H1 (cell line): ENCODE measurements around the gene SHMT2. TPM values are rescaled to one million over a fixed set of nuclear protein-coding genes. Genes with fewer than 3 reads are reported as not detected.

ENCODE experiments used
- BACH1 ChIP-seq: IDR thresholded peaks from 2 replicates; pipeline ENCODE4 v1.6.1; 2012; ENCODE audit warnings: low read length, improper control_type of control experiment
- EZH2 ChIP-seq: fragments of 200-600 bp; sonication (generic); IDR thresholded peaks from 2 replicates; pipeline ENCODE4 v1.7.1; 2012; ENCODE audit warnings: low read depth, mild to moderate bottlenecking, moderate library complexity, low read length, inconsistent platforms; ENCODE audit not compliant: severe bottlenecking
- GABPA ChIP-seq: IDR thresholded peaks from 2 replicates; pipeline ENCODE4 v1.6.1; 2011; ENCODE audit warnings: mild to moderate bottlenecking, low read length, moderate library complexity, borderline replicate concordance; ENCODE audit not compliant: insufficient read depth
- JUND ChIP-seq: IDR thresholded peaks from 2 replicates; pipeline ENCODE4 v1.6.1; 2011; ENCODE audit warnings: mild to moderate bottlenecking, improper control_type of control experiment, low read length
- POLR2AphosphoS5 ChIP-seq: IDR thresholded peaks from 2 replicates; pipeline ENCODE4 v1.6.1; 2011; ENCODE audit warnings: low read depth, low read length
- RNF2 ChIP-seq: fragments of 200-900, 300-1000 bp; sonication (generic); IDR thresholded peaks from 2 replicates; pipeline ENCODE4 v1.7.1; 2016; ENCODE audit warnings: borderline replicate concordance, low read depth, mild to moderate bottlenecking, antibody characterized with exemption, low read length; ENCODE audit not compliant: poor library complexity, severe bottlenecking; ENCODE audit errors: missing control alignments
- SIRT6 ChIP-seq: IDR thresholded peaks from one replicate; pipeline ENCODE4 v1.7.1; 2012; ENCODE audit warnings: low read length, inconsistent platforms
- polyA plus RNA-seq, 7 experiments: library from polyadenylated mRNA; depleted of rRNA in 3 of 7; stranded (reverse) in 5 of 7; unstranded in 2 of 7; fragments of >200 nt in 5 of 7; fragments of 200-250 nt in 2 of 7; gene quantifications; 1 replicate in 5 of 7; 2 replicates in 1 of 7; 4 replicates in 1 of 7; pipeline versions ENCODE4 v1.2.1 to v1.2.3, GENCODE V29; 2011 to 2013; ENCODE audit warnings: missing spikeins in 2 of 7, mixed read lengths in 2 of 7
- total RNA-seq: library from RNA; stranded (reverse); fragmentation: NEBNext Ultra II Directional; extraction: Animal tissue kit (Norgen Biotek cat#: 25700); gene quantifications from 2 replicates; pipeline ENCODE4 v1.2.1, GENCODE V29; 2021

The SHMT2 gene
- total and polyA plus RNA-seq, 2 of the 8 experiments (the other 6 are each of a cell fraction or from before 2014, with no cell fraction given), result 274 to 520 TPM

DNA sequence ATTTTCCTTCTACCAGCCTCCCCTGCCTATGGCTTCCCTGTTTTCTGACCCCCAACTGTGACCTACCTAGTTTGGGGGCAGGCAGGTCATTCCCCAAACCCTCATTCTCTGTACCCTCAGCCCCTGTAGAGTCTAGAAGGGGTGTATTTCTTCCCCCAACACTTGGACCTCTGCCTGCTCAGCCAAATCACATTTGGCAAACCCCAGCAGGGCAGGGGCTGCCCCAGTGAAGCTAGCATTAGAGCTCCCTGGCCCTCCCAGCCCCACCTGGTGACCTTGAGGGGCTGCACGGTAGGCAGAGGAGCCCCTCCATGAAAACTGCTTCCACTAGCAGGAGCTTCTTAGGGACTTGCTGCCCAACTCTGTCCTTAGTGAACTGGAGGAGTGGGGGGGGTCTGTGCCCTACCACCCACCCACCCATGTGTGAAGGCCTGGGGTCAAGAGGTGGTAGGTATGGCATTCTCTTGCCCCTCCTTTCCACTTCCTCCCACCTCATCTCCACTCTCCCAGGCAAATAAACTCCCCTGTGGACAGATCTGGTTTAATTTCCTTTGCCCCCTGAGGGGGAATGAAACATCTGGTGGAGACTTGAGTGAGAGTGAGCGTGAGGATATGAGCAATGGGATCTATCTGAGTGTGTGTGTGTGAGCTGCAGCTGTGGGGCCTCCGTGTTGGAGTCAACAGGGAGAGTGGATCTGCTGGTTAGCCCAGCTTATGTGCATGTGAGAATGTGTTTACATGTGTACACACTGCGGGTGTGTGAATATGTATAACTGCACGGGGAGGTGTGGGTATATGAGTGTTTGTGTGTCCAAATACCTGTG is 11.3 kb upstream of the SHMT2 start (continued):
- TF ChIP-seq RNF2, result no peak
- TF ChIP-seq EZH2, result no peak
- TF ChIP-seq SIRT6, result no peak
- no peak for TF ChIP-seq POLR2AphosphoS5
- no peak for TF ChIP-seq BACH1
- TF ChIP-seq GABPA, result no peak
- TF ChIP-seq JUND, result no peak
